GM19455 (cell line): ENCODE results near the gene PRUNE1.
A peak's percentile ranks its signal among the peaks of the same experiment; 100 is the strongest.

Source experiments
- ATAC-seq: cut with Tn5 transposase; IDR thresholded peaks from one replicate; pipeline ENCODE4 v1.9.1; 2021; ENCODE audit not compliant: unreplicated experiment

The PRUNE1 gene

GRCh38 chr1:151008244-151009205 lies at the start of gene PRUNE1:
Gene PRUNE1 (plus strand): TSS chr1:151008449. CDS start chr1:151008633, 184 bp downstream.
- ATAC-seq, result peak; percentile 80

GRCh38 chr1:150960646-150961045 lies 47.6 kb upstream of the PRUNE1 start:
- no peak for ATAC-seq

GRCh38 chr1:150961756-150962155 lies 46.5 kb upstream of the PRUNE1 start:
- no peak for ATAC-seq

- no peak for ATAC-seq
Observed at GRCh38 chr1:150963321-150964163, 44.7 kb upstream of the PRUNE1 start.

GRCh38 chr1:150964164-150964489 lies 44.1 kb upstream of the PRUNE1 start:
- no peak for ATAC-seq

GRCh38 chr1:150965605-150966004 lies 42.6 kb upstream of the PRUNE1 start:
- ATAC-seq, result no peak

- no peak for ATAC-seq
Observed at GRCh38 chr1:150966011-150966410, 42.2 kb upstream of the PRUNE1 start.

GRCh38 chr1:150967936-150968335 lies 40.3 kb upstream of the PRUNE1 start:
- no peak for ATAC-seq

- ATAC-seq, result no peak
Observed at GRCh38 chr1:150968491-150968890, 39.8 kb upstream of the PRUNE1 start.

- no peak for ATAC-seq
Observed at GRCh38 chr1:150969626-150970025, 38.6 kb upstream of the PRUNE1 start.

- no peak for ATAC-seq
Observed at GRCh38 chr1:150970808-150971582, 37.3 kb upstream of the PRUNE1 start.

GRCh38 chr1:150971583-150972416 lies 36.4 kb upstream of the PRUNE1 start:
- no peak for ATAC-seq

GRCh38 chr1:150972417-150972940 lies 35.8 kb upstream of the PRUNE1 start:
- no peak for ATAC-seq

- no peak for ATAC-seq
Observed at GRCh38 chr1:150973258-150973835, 34.9 kb upstream of the PRUNE1 start.

- peak; percentile 32 for ATAC-seq
Observed at GRCh38 chr1:150973836-150974579, 34.2 kb upstream of the PRUNE1 start.

GRCh38 chr1:150974580-150975478 lies 33.4 kb upstream of the PRUNE1 start, which contains the start of gene CERS2:
Gene CERS2 (minus strand): TSS chr1:150974835. CDS start chr1:150969090, 5,745 bp downstream.
- peak; percentile 55 for ATAC-seq

- no peak for ATAC-seq
Observed at GRCh38 chr1:150976401-150976821, 31.8 kb upstream of the PRUNE1 start.
